ENCODE data around the gene KIAA0586.

KIAA0586 gene

DNA sequence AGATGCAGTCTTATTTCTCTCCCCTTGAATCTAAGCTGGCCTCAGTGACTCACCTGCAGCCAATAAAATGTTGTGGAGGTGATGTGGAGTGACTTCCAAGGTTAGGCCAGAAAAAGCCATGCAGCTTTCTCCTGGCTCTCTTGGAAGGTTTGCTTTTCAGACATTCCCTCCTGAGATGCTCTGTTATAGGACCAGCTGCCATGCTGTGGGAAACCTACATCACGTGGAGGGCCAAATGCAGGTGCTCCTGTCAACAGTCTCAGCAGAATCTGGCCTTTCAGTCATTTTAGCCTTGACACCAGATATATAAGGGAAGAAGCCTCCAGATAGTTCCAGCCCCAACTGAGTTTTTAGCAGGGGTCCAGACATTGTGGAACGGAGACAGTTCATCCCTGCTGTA, 172.2 kb downstream of the KIAA0586 start:
- no peak for DNase-seq
